ENCODE results near the gene SLIT1. TPM values are rescaled to one million over a fixed set of nuclear protein-coding genes. Genes with fewer than 3 reads are reported as not detected.

Gene SLIT1
- total RNA-seq, 4 donors from 2014 or later = 0.28 to 1.7 TPM; not detected in 2

- no peak for TF ChIP-seq CTCF (IDR thresholded peaks at IDR 0.05)
- TF ChIP-seq POLR2A (IDR thresholded peaks at IDR 0.05) = no peak
- Histone ChIP-seq H3K4me1 (no peaks in the 10 kb centered on the region), H3K9me3 (no peaks in the 10 kb centered on the region), H3K27ac (no peak overlapping the region), H3K4me3 (no peak overlapping the region), H3K36me3 (no peaks in the 10 kb centered on the region), H3K27me3 (no peaks in the 10 kb centered on the region)
- no peak for DNase-seq
These were observed 106.8 kb downstream of the SLIT1 start for GRCh38 chr10:97078938-97079445.

GRCh38 chr10:97078261-97078937 is 107.4 kb downstream of the SLIT1 start:
- H3K4me3 ChIP-seq = no peak overlapping the region
- TF ChIP-seq CTCF (IDR thresholded peaks at IDR 0.05) = no peak
- TF ChIP-seq POLR2A (IDR thresholded peaks at IDR 0.05) = no peak
- no peak overlapping the region for H3K27ac ChIP-seq
- no peaks in the 10 kb centered on the region for H3K27me3 ChIP-seq
- no peaks in the 10 kb centered on the region for H3K9me3 ChIP-seq
- H3K36me3 ChIP-seq = no peaks in the 10 kb centered on the region
- no peaks in the 10 kb centered on the region for H3K4me1 ChIP-seq
- no peak for DNase-seq

- DNase-seq = no peak
- Histone ChIP-seq H3K36me3 (no peaks in the 10 kb centered on the region), H3K4me3 (no peak overlapping the region), H3K9me3 (no peaks in the 10 kb centered on the region), H3K27me3 (no peaks in the 10 kb centered on the region), H3K4me1 (no peaks in the 10 kb centered on the region), H3K27ac (no peak overlapping the region)
- TF ChIP-seq CTCF (IDR thresholded peaks at IDR 0.05) (no peak), POLR2A (IDR thresholded peaks at IDR 0.05) (no peak)
These were observed 109.0 kb downstream of the SLIT1 start for GRCh38 chr10:97076781-97077180.

GRCh38 chr10:97075961-97076525 is 109.7 kb downstream of the SLIT1 start:
- TF ChIP-seq POLR2A (IDR thresholded peaks at IDR 0.05) (no peak), CTCF (IDR thresholded peaks at IDR 0.05) (no peak)
- no peak for DNase-seq
- H3K27me3 ChIP-seq = no peaks in the 10 kb centered on the region
- no peak overlapping the region for H3K4me3 ChIP-seq
- no peaks in the 10 kb centered on the region for H3K9me3 ChIP-seq
- H3K27ac ChIP-seq = no peak overlapping the region
- no peaks in the 10 kb centered on the region for H3K36me3 ChIP-seq
- H3K4me1 ChIP-seq = no peaks in the 10 kb centered on the region

GRCh38 chr10:97075421-97075820 is 110.3 kb downstream of the SLIT1 start:
- TF ChIP-seq CTCF (IDR thresholded peaks at IDR 0.05) (no peak), POLR2A (IDR thresholded peaks at IDR 0.05) (no peak)
- Histone ChIP-seq H3K27ac (no peak overlapping the region), H3K36me3 (no peaks in the 10 kb centered on the region), H3K4me3 (no peak overlapping the region), H3K4me1 (no peaks in the 10 kb centered on the region), H3K27me3 (no peaks in the 10 kb centered on the region), H3K9me3 (no peaks in the 10 kb centered on the region)
- DNase-seq = no peak
